ENCODE results near the gene NTRK2.

The NTRK2 gene

DNA sequence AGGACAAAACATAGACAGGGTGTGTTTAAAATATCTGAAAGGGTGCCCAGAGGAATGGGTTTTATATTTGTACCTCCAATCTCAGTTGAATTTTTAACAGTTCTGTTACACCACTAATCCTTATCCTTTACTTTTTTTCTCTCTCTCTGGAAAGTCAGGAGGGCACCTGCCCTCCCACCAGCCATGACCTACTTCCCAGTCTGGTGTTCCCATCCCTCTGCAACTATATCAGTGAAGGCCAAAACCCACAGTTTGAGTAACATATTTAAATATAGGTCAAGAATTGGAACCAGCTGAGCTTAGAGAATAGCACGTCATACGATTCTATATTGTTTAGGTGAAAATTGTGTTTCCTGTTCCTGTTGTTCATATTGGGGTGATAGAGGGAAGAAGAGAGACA, 229.8 kb downstream of the NTRK2 start:
- TF ChIP-seq, protein P1, sequence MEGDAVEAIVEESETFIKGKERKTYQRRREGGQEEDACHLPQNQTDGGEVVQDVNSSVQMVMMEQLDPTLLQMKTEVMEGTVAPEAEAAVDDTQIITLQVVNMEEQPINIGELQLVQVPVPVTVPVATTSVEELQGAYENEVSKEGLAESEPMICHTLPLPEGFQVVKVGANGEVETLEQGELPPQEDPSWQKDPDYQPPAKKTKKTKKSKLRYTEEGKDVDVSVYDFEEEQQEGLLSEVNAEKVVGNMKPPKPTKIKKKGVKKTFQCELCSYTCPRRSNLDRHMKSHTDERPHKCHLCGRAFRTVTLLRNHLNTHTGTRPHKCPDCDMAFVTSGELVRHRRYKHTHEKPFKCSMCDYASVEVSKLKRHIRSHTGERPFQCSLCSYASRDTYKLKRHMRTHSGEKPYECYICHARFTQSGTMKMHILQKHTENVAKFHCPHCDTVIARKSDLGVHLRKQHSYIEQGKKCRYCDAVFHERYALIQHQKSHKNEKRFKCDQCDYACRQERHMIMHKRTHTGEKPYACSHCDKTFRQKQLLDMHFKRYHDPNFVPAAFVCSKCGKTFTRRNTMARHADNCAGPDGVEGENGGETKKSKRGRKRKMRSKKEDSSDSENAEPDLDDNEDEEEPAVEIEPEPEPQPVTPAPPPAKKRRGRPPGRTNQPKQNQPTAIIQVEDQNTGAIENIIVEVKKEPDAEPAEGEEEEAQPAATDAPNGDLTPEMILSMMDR (conservative IDR thresholded peaks at IDR 0.05; ENCODE audit: low read depth), result no peak
- POLR2A ChIA-PET (ENCODE audit: low non-redundant PET), result no interaction called here
- CTCF ChIA-PET, result interaction anchor here (0.7 kb wide), 1 partner anchor 9 kb away, joined by 4 read pairs; no protein-coding TSS in a partner anchor
- no peak for DNase-seq (ENCODE audit: low spot score)
- no peak overlapping the region for H3K27ac ChIP-seq

GRCh38 chr9:84900421-84900820, 230.9 kb downstream of the NTRK2 start:
- ChIA-PET CTCF (no interaction called here), POLR2A (ENCODE audit: low non-redundant PET) (no interaction called here)
- DNase-seq (ENCODE audit: low spot score), result no peak

DNA sequence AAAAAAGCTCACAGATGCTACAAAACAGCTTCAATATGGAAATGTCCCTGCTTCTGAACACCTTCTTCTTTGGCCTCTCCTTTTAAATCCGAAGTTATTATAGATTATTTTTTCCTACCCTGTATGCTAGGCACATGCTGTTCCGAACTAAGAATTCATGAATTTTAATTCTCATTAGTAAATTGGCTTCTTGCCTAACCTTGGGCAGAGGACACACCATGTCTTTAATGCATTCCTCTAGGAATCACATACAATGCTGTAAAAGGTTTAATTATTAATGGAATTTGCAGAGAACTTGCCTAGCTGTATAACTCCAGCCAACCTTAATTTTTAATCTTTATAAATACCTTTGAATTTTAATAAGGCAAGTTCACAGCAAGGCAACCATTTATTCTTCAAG, 234.4 kb downstream of the NTRK2 start:
- no peak overlapping the region for H3K27ac ChIP-seq
- POLR2A ChIA-PET (ENCODE audit: low non-redundant PET), result no interaction called here
- CTCF ChIA-PET, result no interaction called here
- TF ChIP-seq, protein P1 (conservative IDR thresholded peaks at IDR 0.05; ENCODE audit: low read depth), result no peak
- DNase-seq (ENCODE audit: low spot score), result no peak

More at GRCh38 chr9:84900421-84900820, 230.9 kb downstream of the NTRK2 start:
- TF ChIP-seq, protein P1 (conservative IDR thresholded peaks at IDR 0.05; ENCODE audit: low read depth), result no peak
- no peak overlapping the region for H3K27ac ChIP-seq

DNA sequence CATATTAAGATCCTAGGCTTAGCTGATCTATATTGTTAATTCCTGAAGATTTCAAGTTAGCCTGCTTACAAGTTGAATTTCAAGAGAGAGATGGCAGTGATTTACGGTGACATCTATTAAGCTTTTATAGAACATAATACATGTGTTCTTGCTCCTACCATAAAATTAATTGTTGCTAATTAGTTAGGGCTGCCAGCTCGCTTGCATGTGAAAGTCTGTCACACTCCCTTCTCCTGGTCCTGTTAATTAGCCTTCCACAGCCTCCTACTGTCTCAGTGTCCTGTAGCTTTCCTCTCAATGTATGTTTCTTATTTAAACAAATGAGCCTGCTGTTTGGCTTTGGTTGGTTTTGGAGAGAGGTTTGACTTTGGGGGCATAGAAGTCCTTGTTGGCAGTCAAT, 247.2 kb downstream of the NTRK2 start:
- POLR2A ChIA-PET (ENCODE audit: low non-redundant PET), result no interaction called here
- no peak overlapping the region for H3K27ac ChIP-seq
- CTCF ChIA-PET, result interaction anchor here (0.6 to 0.9 kb wide), 2 partner anchors 226 to 594 kb away, joined by 3 to 4 read pairs; no protein-coding TSS in a partner anchor

DNA sequence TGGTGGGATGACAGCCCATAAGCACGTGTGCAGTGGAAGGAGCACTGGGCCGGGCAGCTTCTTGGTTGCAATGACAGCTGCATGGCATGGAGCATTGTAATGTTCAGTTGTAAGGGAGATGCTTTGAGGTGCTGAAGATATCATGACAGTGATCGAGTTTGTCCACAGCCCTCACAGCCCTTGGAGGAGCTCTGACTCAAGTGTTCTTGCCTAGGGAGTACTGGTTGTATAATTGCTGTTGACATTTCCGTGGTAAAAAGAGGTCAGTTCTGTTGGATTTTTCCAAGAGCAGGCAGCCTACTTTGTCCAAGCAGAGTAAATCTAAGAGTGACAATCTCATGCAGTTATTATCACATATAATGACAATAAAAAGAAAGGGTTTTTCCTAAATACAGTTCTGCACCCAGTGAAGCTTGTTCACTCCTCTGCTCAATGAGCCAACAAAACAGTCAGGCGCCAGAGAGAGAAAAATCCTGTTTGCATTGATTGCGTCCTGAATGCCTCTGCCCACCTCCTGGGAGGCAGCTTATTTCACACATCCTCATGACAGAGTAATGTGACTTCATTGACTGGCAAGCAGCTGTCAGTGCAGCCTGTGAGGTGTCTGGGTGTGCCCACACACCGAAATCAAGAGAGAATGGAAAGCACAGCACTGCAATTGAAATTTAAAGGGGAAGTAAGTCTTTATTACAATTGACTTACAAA, 248.0 kb downstream of the NTRK2 start:
- no peak for DNase-seq (ENCODE audit: low spot score)
- POLR2A ChIA-PET (ENCODE audit: low non-redundant PET), result no interaction called here
- CTCF ChIA-PET, result interaction anchor here (0.5 to 0.9 kb wide), 2 partner anchors 225 to 538 kb away, joined by 3 to 4 read pairs; no protein-coding TSS in a partner anchor
- TF ChIP-seq, protein P1 (conservative IDR thresholded peaks at IDR 0.05; ENCODE audit: low read depth), result no peak
- no peak overlapping the region for H3K27ac ChIP-seq

More for the DNA sequence above, 247.2 kb downstream of the NTRK2 start:
- DNase-seq (ENCODE audit: low spot score), result no peak
- TF ChIP-seq, protein P1 (conservative IDR thresholded peaks at IDR 0.05; ENCODE audit: low read depth), result no peak

- no peak overlapping the region for H3K27ac ChIP-seq
- no peak for DNase-seq (ENCODE audit: low spot score)
- ChIA-PET CTCF (interaction anchor here (0.5 kb wide), 1 partner anchor 155 kb away, joined by 3 read pairs; no protein-coding TSS in a partner anchor), POLR2A (ENCODE audit: low non-redundant PET) (no interaction called here)
- TF ChIP-seq, protein P1 (conservative IDR thresholded peaks at IDR 0.05; ENCODE audit: low read depth), result no peak
Observed at GRCh38 chr9:84919440-84919839, 249.9 kb downstream of the NTRK2 start.
